Inferior parietal cortex (tissue), 1 donor: ENCODE measurements around the gene CFAP97D1.
A peak's percentile ranks its signal among the peaks of the same experiment; 100 is the strongest.

Source experiments
- DNase-seq: peaks from one replicate; pipeline ENCODE4 v3.0.0-alpha.2; 2016; ENCODE audit errors: extremely low spot score

CFAP97D1 gene

GRCh38 chr17:43780135-43780534 lies at the start of gene CFAP97D1:
Gene CFAP97D1, plus strand, starts transcription at chr17:43780435. Its CDS starts 28 bp downstream, at chr17:43780463.
- no peak for DNase-seq

- no peak for DNase-seq
Observed at GRCh38 chr17:43732958-43733357, 47.3 kb upstream of the CFAP97D1 start.

- no peak for DNase-seq
Observed at GRCh38 chr17:43733956-43734355, 46.3 kb upstream of the CFAP97D1 start.

GRCh38 chr17:43734376-43734775 lies 45.9 kb upstream of the CFAP97D1 start:
- DNase-seq = no peak

DNA sequence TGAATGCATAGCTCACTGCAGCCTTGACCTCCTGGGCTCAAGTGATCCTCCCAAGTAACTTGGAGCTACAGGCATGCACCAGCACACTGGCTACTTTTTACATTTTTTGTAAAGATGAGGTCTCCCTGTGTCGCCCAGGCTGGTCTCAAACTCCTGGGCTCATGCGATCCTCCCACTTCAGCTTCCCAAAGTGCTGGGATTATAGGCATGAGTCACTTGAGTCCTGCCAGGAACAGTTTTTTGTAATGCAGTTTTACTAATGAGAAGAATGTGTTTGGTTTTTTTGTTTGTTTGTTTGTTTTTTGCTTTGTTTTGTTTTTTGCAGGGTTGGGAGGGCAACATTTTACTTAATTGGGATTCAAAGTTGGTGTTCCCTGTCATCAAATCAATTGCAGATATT lies 43.8 kb upstream of the CFAP97D1 start:
- DNase-seq = no peak

DNA sequence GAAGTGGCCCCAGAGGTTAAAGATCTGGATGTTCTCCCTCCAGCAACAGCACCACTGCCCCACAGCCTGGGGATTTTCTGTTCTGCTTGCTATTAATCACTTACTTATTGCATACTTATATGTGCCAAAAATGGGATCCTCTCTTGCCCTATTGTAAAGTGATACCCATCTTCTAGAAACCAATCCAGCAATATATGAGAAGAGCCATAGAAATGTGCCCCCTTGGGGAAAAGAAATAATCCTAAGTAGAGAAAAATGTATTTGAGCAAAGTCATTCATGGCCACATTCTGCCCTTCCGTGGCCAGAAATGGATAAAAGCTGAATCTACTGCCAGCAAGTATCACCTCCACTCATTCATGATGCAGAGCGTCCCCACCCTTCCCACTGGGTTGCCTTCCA lies 42.5 kb upstream of the CFAP97D1 start:
- DNase-seq = no peak

GRCh38 chr17:43740541-43740940 lies 39.7 kb upstream of the CFAP97D1 start:
- DNase-seq = no peak

- DNase-seq = no peak
Observed at GRCh38 chr17:43741636-43742035, 38.6 kb upstream of the CFAP97D1 start.

DNA sequence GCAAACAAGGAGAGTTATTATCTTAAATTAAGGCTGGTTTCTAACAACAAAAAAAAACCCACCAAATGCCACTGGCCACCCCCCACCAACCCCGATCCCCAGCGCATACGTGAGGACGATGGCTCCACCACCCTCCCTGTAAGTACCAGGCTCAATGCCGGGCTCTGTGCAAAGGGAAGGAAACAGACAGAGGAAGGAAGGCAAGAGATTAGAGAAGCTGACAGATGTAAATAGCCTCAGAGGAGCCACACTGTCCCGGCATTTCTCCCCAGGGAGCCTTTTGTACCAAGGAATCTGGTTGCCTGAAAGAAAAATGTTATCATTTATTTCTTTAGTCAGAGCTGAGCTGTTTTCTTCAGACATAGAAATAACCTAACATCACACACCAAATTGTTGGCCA lies 34.7 kb upstream of the CFAP97D1 start:
- no peak for DNase-seq

DNA sequence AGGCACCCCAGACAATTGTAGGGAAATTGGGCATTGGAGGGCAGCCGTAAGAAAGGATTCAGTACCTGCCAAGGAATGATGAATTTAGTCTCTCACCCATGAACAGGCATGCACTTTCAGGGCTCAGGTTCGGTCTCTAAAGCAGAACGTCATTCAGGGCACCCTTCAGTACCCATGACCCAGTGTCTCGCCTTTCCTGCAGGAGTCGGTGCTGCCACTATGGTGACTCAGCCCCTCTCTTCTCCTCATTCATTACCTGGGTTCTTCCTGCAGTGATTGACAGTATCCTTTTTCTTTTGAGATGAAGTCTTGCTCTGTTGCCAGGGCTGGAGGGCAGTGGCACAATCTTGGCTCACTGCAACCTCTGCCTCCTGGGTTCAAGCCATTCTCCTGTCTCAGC lies 30.1 kb upstream of the CFAP97D1 start:
- DNase-seq = no peak

DNA sequence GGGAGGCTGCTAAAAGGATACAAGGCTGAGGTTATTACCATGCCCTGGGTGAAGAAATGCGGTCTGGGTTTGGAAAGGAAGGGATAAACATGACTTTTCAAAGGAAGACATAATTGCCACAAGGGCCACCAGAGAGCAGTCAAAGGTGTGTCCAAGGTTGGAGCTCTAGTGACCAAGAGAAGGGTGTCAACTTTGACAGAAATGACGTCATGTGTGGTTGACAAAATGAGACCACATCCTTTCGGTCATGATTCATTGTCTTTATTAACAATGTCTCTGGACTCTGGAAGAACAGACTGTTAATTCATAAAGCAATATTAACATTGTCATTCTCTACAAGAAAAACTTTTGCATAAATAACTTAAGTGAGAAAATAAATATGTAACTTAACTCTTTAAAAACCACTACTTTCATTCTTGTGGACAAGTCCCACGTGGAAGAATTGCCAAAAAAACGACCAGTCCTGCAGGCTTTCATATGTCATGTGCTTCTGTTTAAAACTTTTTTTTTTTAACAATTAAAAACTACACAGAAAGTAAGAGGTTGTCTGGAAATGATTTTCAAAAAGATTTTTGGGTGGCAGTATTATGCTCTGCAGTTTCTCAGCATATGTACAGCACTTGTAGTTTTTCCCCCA lies 26.6 kb upstream of the CFAP97D1 start:
- no peak for DNase-seq

DNA sequence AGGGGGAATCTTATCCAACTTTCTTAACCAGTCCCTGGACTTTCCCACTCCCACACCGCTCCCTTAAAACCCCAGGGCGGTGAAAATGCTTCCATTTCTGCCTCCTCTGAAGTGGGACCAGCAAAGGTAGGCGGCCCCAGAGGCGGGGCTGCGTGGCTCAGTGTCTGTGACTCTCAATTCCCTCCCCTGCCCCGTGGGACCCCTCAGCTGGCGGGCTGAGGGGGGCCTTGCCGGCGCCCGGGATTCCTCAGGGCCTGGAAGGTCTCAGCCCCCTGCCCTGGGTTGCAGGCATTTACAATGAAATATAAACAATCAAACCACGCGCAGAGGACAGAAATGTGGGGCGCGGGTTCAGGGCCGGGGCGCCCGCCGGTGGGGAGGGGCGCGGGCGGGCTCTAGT lies 25.3 kb upstream of the CFAP97D1 start:
- DNase-seq = no peak

DNA sequence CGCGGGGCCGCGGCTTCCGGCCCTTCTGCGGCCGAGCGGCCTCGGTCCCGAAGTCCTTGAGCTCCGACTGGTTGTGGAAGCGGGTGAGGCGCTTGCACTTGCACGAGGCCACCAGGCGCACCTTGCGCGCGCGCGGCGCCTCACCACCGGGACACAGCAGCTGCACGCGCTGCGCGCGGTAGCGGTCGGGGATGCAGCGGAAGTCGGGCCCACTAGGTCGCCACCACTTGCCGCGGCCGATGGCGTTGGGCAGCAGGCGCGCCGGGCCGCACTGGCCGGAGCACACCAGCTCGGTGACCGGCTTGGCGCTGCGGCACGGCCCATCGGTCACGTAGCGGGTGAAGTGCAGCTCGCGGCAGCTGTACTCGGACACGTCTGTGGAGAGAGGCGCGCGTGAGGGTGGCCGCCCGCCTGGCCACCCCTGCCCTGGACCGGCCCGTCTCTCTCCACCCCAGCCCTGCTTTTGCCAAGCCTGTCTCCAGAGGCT lies 24.8 kb upstream of the CFAP97D1 start:
- DNase-seq = no peak

- no peak for DNase-seq
Observed at GRCh38 chr17:43756201-43756600, 24.0 kb upstream of the CFAP97D1 start.

DNA sequence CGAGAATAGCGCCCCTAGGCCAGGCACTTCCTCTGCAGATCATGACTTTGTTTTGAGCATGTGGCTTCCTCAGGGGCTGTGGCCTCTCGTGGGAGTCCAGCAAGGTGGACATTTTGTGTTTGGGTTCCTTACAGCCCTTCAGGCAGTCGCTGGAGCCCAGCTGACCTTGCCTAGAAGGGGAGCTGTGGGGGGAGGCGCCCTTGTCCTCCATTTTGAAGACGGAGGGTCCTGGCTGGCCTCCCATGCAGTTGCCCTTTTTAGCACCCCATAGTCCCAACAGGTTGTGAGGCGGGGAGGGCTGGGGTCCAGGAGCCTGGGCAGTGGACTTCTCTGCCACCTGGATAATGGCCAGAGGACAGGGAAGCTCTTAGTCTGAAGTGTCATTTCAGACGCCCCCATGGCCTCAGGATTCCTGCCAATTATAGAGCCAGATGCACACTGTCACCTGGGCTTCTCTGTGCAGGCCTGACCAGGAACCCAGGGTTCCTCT lies 23.0 kb upstream of the CFAP97D1 start:
- DNase-seq = no peak

DNA sequence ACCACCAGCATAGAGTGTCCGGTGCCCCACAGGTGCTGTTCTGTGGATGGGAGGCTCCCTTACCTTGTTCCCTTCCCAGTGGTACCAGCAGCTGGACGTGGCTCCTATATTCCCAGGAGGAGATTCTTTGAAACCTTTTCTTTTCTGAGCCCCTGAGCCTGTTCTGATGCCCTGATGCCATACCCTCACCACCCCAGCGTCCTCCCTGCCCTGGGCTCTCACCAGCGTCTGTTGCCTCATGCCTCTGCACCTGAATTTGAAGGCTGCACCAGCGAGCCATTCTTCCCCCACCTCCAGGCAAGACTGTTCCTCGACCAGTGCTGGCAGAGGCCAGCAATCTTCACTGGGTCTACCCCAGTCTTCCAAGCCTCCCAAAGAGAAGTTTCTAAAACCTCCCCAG lies 22.1 kb upstream of the CFAP97D1 start:
- DNase-seq = no peak

DNA sequence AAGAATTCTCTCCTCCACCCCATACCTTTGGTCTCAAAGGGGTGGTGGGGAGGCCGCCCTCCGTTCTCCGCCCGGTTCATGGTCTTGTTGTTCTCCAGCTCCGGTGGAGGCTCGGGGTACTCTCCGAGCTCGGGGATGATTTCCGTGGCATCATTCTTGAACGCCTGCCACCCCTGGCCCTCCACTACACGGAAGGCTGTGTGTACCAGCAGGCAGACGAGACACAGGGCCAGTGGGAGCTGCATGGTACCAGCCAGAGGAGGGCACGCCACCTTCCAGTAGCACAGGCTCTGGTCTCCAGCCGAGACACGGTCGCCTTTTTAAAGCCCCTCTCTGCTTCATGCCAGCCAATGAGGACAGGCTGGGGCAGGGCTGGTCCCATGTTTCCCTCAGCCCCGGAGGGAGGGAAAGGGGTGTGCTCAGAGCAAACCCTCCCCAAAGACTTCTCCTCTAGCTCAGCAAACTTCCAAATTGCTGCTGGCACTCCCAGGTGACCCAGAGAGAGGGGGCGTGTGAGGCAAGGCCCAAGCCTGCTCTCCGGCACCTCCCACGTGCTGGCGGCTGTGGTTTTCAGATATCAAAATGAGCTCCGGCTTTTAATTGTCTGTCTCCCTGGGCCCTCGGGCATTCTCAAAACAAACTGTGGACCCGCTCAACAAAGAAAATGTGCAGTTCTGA lies 21.6 kb upstream of the CFAP97D1 start, which contains the start of gene SOST:
Gene SOST, minus strand, starts transcription at position 295 of the 678 bp plus-strand sequence. Its CDS starts 50 bp downstream, at position 245.
- DNase-seq = no peak

DNA sequence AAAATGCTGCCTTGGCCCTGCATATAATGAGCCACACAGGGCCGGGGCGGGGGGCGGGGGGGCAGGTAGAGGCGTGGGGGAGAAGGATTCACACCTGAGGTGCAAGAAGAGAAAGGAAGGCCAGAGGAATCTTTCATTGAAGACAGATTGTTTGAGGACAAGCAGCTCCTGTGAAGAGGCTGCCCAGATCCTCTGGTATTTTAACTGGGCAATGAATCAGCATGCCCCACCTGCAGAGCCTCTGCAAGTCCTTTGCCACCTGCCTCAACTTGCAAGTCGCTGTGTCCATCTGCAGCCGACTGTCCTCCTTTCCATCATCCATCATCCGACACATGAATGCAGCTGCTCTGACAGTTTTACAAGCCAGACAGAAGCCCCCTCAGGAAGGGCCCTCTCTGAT lies 20.4 kb upstream of the CFAP97D1 start:
- no peak for DNase-seq

DNA sequence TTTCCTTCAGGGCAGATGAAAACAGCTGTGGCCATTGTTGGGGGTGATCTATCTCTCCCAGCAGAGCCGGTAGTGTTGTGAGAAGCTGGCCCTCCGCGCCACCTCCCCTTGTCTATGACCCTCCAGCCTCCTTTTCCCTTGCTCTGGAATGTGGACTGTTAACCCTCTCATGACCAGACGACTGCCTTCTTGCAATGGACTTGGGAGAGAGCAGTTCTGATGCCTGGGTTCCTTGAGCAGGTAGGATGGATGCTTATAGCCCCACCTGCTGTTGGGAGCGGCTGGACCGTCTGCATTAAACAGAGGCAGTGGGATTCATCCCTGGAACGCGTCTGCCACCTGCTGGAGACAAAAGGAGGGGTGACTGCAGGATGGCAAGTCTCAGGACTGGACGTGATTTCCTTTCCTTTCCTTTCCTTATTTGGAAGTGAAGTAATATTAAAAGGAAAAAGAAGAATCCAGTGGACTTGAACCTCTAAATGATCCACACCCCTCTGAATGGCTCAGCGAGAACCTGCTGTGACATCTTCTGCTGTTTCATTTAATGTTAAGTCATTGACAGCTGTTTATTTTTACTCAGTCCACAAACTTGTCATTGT lies 19.9 kb upstream of the CFAP97D1 start:
- peak; percentile 96 for DNase-seq

DNA sequence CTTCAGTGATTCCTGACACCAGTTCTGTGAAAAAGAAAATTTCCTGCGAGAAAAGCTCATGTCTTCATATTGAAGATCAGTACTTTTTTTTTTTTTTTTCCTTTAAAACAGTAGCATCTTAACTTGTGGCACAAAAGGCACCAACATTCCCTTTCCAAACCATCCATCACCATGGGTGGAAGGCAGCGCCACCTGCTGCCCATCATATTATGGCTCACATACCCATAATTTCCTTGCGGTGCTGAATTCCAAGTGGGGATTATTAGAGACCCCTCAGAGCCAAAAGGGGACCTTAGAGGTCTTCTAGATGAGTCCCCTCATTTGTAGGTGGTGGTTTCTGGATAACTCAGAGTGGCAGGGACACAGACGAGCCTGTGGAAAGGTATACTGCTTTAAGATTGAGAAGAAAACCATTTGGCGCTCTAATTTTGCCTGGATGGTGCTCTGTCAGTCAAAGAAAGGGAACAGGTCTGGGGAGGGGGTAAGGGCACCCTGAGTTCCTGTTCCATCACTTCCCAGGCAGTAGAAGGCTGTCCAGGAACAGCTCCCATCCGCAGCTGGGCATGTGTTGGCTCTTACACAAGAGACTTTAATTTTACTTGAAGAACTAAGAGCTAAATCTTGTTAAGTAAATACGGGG lies 13.7 kb upstream of the CFAP97D1 start:
- peak; percentile 79 for DNase-seq

DNA sequence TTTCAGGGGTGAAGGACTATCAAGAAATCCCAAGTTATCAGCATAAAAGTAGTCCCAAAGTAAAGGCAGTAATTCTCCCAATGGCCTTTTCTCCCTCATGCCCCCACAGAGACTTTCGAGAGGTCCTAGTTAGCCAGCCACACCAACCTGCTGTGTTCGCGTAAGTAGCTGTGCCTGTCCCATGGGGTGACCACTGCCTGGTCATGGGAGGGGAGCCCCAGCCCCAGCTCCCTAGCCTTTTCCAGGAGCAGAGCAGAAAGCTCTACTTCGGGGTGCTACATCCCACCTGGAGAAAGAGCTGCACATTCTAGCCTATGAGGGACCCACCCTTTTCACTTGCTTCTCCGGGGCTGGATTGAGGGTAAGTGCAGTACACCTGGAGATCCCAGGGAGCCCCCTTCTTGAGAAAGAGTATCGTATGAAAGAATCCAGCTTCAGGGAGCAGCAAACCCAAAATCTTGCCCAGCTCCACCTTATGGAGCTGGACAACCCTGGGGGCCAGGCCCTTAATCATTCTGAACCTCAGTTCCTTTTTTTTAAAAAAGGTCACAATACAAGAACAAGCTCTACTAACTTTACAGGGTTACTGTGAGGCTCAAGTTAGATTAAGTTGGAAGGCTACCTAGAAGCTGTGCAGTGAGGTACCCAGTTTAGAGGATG lies 13.1 kb upstream of the CFAP97D1 start:
- DNase-seq = no peak

DNA sequence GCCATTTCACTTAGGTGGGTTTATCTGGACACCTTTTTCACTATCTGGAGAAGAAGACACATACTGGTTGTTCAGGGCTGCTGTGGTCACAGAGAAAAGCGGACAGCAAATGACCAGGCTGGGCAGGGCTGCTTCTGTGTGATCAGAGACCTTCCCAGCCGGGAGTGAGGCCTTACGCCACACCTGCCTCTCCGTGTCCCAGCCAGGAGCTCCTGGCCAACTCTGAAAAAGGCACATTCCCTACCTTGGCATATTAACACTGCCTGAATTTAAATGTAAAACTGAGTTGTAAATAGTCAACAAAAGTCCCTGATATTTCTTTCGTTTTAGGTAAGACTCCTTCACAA lies 12.5 kb upstream of the CFAP97D1 start:
- no peak for DNase-seq
